Type B pancreatic cell (in vitro differentiated cells): ENCODE measurements around the gene CDKAL1. TPM values are rescaled to one million over a fixed set of nuclear protein-coding genes. Genes with fewer than 3 reads are reported as not detected.
"Not testable (repeated sequence)": the region's sequence is repeated elsewhere in the genome, so short reads cannot be mapped to it uniquely, and the experiment has no call there.

Experiments used
- DNase-seq: peaks from one replicate; pipeline ENCODE4 v3.0.0; 2021; ENCODE audit warnings: mixed read lengths; ENCODE audit not compliant: unreplicated experiment; ENCODE audit errors: extremely low spot score
- H3K27ac Mint-ChIP-seq: 2 replicates; pipeline ENCODE4 v1.8.0; 2021; ENCODE audit warnings: mild to moderate bottlenecking, mixed read lengths
- H3K27me3 Mint-ChIP-seq: 2 replicates; pipeline ENCODE4 v1.8.0; 2021; ENCODE audit warnings: mixed read lengths
- H3K36me3 Mint-ChIP-seq: 2 replicates; pipeline ENCODE4 v1.8.0; 2021; ENCODE audit warnings: mixed read lengths
- H3K4me1 Mint-ChIP-seq: one replicate; pipeline ENCODE4 v1.8.0; 2021; ENCODE audit warnings: mixed read lengths; ENCODE audit not compliant: unreplicated experiment
- H3K4me3 Mint-ChIP-seq: 2 replicates; pipeline ENCODE4 v1.8.0; 2021; ENCODE audit warnings: mild to moderate bottlenecking, mixed read lengths
- H3K9me3 Mint-ChIP-seq: 2 replicates; pipeline ENCODE4 v1.8.0; 2021; ENCODE audit warnings: mixed read lengths
- total RNA-seq: library from RNA; stranded (reverse); gene quantifications from 2 replicates; pipeline ENCODE4 v1.2.1, GENCODE V29; 2021; ENCODE audit warnings: low replicate concordance
- TF ChIP-seq, protein P1 (sequence below): fragments of 200-600 bp; sonication (generic); conservative IDR thresholded peaks from 2 replicates; pipeline ENCODE4 v1.5.0; 2021; ENCODE audit warnings: antibody characterized with exemption, mild to moderate bottlenecking

Gene CDKAL1
- total RNA-seq, 1 donor from 2014 or later = 21.0 TPM

DNA sequence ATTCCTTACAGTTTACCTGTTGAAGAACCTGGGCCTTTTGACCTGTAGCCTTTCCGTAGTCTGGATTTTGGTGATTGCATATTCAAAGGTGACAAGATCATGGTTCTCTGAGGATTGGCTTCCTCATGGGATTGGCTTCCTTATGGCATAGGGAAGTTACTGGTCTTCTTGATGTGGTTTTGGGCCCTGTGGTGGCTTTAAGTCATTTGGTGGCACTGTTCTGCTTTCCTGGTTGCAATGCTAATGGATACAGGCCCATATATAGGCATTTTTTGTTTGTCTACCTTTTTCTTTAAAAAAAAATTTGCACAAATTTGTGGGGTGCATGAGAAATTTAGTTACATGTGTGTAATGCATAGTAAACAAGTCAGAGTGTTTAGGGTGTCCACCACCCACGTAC, 185.7 kb downstream of the CDKAL1 start:
- Mint-ChIP-seq H3K4me1 (no peaks in the 10 kb centered on the region), H3K9me3 (no peaks in the 10 kb centered on the region), H3K4me3 (no peak overlapping the region), H3K27me3 (no peaks in the 10 kb centered on the region), H3K27ac (no peak overlapping the region), H3K36me3 (peaks cover 4% of the 10 kb centered on the region)
- no peak for DNase-seq
- TF ChIP-seq, protein P1, sequence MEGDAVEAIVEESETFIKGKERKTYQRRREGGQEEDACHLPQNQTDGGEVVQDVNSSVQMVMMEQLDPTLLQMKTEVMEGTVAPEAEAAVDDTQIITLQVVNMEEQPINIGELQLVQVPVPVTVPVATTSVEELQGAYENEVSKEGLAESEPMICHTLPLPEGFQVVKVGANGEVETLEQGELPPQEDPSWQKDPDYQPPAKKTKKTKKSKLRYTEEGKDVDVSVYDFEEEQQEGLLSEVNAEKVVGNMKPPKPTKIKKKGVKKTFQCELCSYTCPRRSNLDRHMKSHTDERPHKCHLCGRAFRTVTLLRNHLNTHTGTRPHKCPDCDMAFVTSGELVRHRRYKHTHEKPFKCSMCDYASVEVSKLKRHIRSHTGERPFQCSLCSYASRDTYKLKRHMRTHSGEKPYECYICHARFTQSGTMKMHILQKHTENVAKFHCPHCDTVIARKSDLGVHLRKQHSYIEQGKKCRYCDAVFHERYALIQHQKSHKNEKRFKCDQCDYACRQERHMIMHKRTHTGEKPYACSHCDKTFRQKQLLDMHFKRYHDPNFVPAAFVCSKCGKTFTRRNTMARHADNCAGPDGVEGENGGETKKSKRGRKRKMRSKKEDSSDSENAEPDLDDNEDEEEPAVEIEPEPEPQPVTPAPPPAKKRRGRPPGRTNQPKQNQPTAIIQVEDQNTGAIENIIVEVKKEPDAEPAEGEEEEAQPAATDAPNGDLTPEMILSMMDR = no peak

GRCh38 chr6:20721121-20721520, 186.9 kb downstream of the CDKAL1 start:
- H3K36me3 Mint-ChIP-seq, H3K9me3 Mint-ChIP-seq, H3K27me3 Mint-ChIP-seq, DNase-seq, H3K4me1 Mint-ChIP-seq, H3K27ac Mint-ChIP-seq, H3K4me3 Mint-ChIP-seq: not testable (repeated sequence)

DNA sequence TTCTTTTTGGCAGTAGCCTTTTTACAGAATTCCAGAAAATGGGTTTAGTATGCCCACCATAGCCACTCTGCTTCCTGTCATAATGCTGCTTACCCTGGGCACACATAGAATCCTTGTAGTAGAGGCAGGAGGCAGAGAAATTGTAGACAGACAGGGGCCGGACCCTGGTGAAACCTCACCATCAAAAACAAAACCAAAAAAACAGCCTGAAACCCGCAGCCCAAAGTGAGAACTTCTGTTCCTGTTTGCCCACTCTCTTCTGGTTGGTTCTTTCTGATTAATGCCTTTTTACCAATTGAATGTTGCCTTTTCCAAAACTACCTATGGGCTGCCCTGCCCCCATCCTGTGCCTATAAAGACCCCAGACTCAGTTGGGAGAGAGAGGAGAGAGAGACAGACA, 188.2 kb downstream of the CDKAL1 start:
- no peaks in the 10 kb centered on the region for H3K4me1 Mint-ChIP-seq
- H3K27me3 Mint-ChIP-seq = no peaks in the 10 kb centered on the region
- H3K9me3 Mint-ChIP-seq = no peaks in the 10 kb centered on the region
- DNase-seq = no peak
- no peak overlapping the region for H3K27ac Mint-ChIP-seq
- peaks cover 7% of the 10 kb centered on the region for H3K36me3 Mint-ChIP-seq
- TF ChIP-seq, protein P1 = no peak
- no peak overlapping the region for H3K4me3 Mint-ChIP-seq

DNA sequence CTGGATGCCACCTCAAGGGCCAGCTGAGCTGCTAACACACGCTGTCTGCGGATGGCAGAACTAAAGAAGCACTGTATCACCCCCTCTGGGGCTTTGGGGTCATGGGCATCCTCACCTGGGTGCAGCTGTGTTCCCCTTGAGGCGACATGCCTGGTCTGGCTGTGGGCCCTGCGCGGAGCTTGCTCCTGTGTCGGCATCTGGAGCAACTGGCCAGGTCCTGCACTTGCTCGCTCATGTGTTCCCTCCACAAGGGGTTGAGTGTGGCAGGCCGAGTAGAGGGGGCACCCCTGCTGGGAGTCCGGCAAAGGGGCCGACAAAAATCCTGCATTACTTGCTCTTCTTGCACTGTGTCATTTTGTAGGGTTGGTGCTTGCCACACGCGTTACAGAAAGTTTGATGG, 189.0 kb downstream of the CDKAL1 start:
- no peaks in the 10 kb centered on the region for H3K9me3 Mint-ChIP-seq
- no peak for DNase-seq
- H3K4me3 Mint-ChIP-seq = no peak overlapping the region
- TF ChIP-seq, protein P1 = no peak
- peaks cover 7% of the 10 kb centered on the region for H3K36me3 Mint-ChIP-seq
- H3K27ac Mint-ChIP-seq = no peak overlapping the region
- H3K4me1 Mint-ChIP-seq = no peaks in the 10 kb centered on the region
- no peaks in the 10 kb centered on the region for H3K27me3 Mint-ChIP-seq

- TF ChIP-seq, protein P1 = no peak
- Mint-ChIP-seq H3K27ac (no peak overlapping the region), H3K4me1 (no peaks in the 10 kb centered on the region), H3K9me3 (no peaks in the 10 kb centered on the region), H3K27me3 (no peaks in the 10 kb centered on the region), H3K36me3 (peaks cover 7% of the 10 kb centered on the region), H3K4me3 (no peak overlapping the region)
- DNase-seq = no peak
These were observed 190.4 kb downstream of the CDKAL1 start for GRCh38 chr6:20724443-20725190.

GRCh38 chr6:20725235-20725634, 191.0 kb downstream of the CDKAL1 start:
- not testable (repeated sequence) for H3K9me3 Mint-ChIP-seq, H3K4me1 Mint-ChIP-seq, H3K4me3 Mint-ChIP-seq, H3K27me3 Mint-ChIP-seq, H3K27ac Mint-ChIP-seq, DNase-seq, H3K36me3 Mint-ChIP-seq
